K562 treated with DMSO at 1 percent for 24 hours (cell line): ENCODE data around the gene IDH3A. TPM values are rescaled to one million over a fixed set of nuclear protein-coding genes. Genes with fewer than 3 reads are reported as not detected.

Source experiments
- total RNA-seq: library from RNA; unstranded; fragments of 300-600 nt; gene quantifications from 2 replicates; pipeline ENCODE4 v1.2.3, GENCODE V29; 2022; ENCODE audit warnings: low read depth; ENCODE audit not compliant: insufficient read depth

IDH3A gene
- 35.5 and 44.7 TPM in 2 replicates for total RNA-seq

GRCh38 chr15:78149068-78149804 lies at the start of gene IDH3A:
Gene IDH3A, plus strand, starts transcription at chr15:78149362. Its CDS starts 42 bp downstream, at chr15:78149404.

GRCh38 chr15:78131295-78132061 lies 17.7 kb upstream of the IDH3A start, which contains the start of gene CIB2:
Gene CIB2, minus strand, starts transcription at chr15:78131445. Its CDS starts 230 bp downstream, at chr15:78131215.

Other genes starting within 250 kb of the IDH3A start
- gene TBC1D2B, start 71.7 kb upstream of the IDH3A start, total RNA-seq, result 14.1 and 16.6 TPM in 2 replicates
- 0.21 TPM in 1 of 2 replicates, not detected in the other for gene SH2D7, start 56.8 kb upstream of the IDH3A start, total RNA-seq
- gene CIB2, start 17.9 kb upstream of the IDH3A start, total RNA-seq, result 42.4 and 43.2 TPM in 2 replicates
- gene ACSBG1, start 85.2 kb downstream of the IDH3A start, total RNA-seq, result 1.9 and 3.9 TPM in 2 replicates
- 0.61 and 0.74 TPM in 2 replicates for gene DNAJA4, start 115.2 kb downstream of the IDH3A start, total RNA-seq
- gene SKIC8, start 150.2 kb downstream of the IDH3A start, total RNA-seq, result 58.8 and 65.3 TPM in 2 replicates
- not detected in 2 replicates for gene CRABP1, start 191.0 kb downstream of the IDH3A start, total RNA-seq